H9 (cell line): ENCODE data around the gene LYRM7. TPM values are rescaled to one million over a fixed set of nuclear protein-coding genes. Genes with fewer than 3 reads are reported as not detected.

ENCODE experiments used
- DNase-seq: peaks from one replicate; pipeline ENCODE4 v3.0.0-alpha.2; 2017
- H2AFZ ChIP-seq: one replicate; pipeline ENCODE4 v1.6.1; 2013; ENCODE audit warnings: mild to moderate bottlenecking, low read length, control low read depth, moderate library complexity
- H2AK5ac ChIP-seq: 2 replicates; pipeline ENCODE4 v1.6.1; 2013; ENCODE audit warnings: low read length, control low read depth, mixed read lengths; ENCODE audit not compliant: insufficient read length
- H2BK120ac ChIP-seq: one replicate; pipeline ENCODE4 v1.6.1; 2013; ENCODE audit warnings: low read depth, mild to moderate bottlenecking, low read length, control low read depth, inconsistent platforms; ENCODE audit not compliant: poor library complexity, severe bottlenecking
- H2BK12ac ChIP-seq: 2 replicates; pipeline ENCODE4 v1.6.1; 2013; ENCODE audit warnings: low read length, control low read depth, mixed read lengths, low read depth; ENCODE audit not compliant: insufficient read length
- H2BK15ac ChIP-seq: 2 replicates; pipeline ENCODE4 v1.6.1; 2013; ENCODE audit warnings: low read depth, low read length, control low read depth
- H2BK20ac ChIP-seq: one replicate; pipeline ENCODE4 v1.6.1; 2013; ENCODE audit warnings: low read depth, mild to moderate bottlenecking, low read length, control low read depth, inconsistent platforms; ENCODE audit not compliant: poor library complexity, severe bottlenecking
- H2BK5ac ChIP-seq: 2 replicates; pipeline ENCODE4 v1.6.1; 2013; ENCODE audit warnings: low read length, control low read depth, mixed read lengths; ENCODE audit not compliant: insufficient read length
- H3K14ac ChIP-seq: 2 replicates; pipeline ENCODE4 v1.6.1; 2013; ENCODE audit warnings: low read length, control low read depth; ENCODE audit not compliant: insufficient read depth
- H3K18ac ChIP-seq: 2 replicates; pipeline ENCODE4 v1.6.1; 2013; ENCODE audit warnings: low read depth, mild to moderate bottlenecking, mixed read lengths, low read length, control low read depth; ENCODE audit not compliant: insufficient read length
- H3K23ac ChIP-seq: 2 replicates; pipeline ENCODE4 v1.6.1; 2013; ENCODE audit warnings: low read length, control low read depth, mixed read lengths, low read depth; ENCODE audit not compliant: insufficient read length
- H3K23me2 ChIP-seq: 2 replicates; pipeline ENCODE4 v1.6.1; 2013; ENCODE audit warnings: low read depth, mild to moderate bottlenecking, mixed read lengths, low read length, control low read depth; ENCODE audit not compliant: insufficient read length, poor library complexity, severe bottlenecking
- H3K27ac ChIP-seq: 2 replicates; pipeline ENCODE4 v1.5.1; 2013; ENCODE audit warnings: low read length, control low read depth, mixed read lengths, low read depth; ENCODE audit not compliant: insufficient read length
- H3K27me3 ChIP-seq: 2 replicates; pipeline ENCODE4 v1.6.1; 2013; ENCODE audit warnings: low read length, control low read depth, inconsistent platforms; ENCODE audit not compliant: insufficient read depth
- H3K4ac ChIP-seq: 2 replicates; pipeline ENCODE4 v1.6.1; 2013; ENCODE audit warnings: low read depth, mild to moderate bottlenecking, control low read depth, inconsistent platforms, low read length, moderate library complexity
- H3K4me1 ChIP-seq: 2 replicates; pipeline ENCODE4 v1.6.1; 2013; ENCODE audit warnings: low read length, control low read depth, inconsistent platforms; ENCODE audit not compliant: insufficient read depth
- H3K4me2 ChIP-seq: 2 replicates; pipeline ENCODE4 v1.6.1; 2013; ENCODE audit warnings: low read length, control low read depth, mixed read lengths; ENCODE audit not compliant: insufficient read length, insufficient read depth
- H3K56ac ChIP-seq: 2 replicates; pipeline ENCODE4 v1.6.1; 2013; ENCODE audit warnings: low read depth, mild to moderate bottlenecking, mixed read lengths, low read length, control low read depth; ENCODE audit not compliant: insufficient read length
- H3K79me1 ChIP-seq: 2 replicates; pipeline ENCODE4 v1.6.1; 2013; ENCODE audit warnings: low read depth, mild to moderate bottlenecking, moderate library complexity, low read length, control low read depth, inconsistent platforms; ENCODE audit not compliant: insufficient read depth, poor library complexity, severe bottlenecking
- H3K79me2 ChIP-seq: 2 replicates; pipeline ENCODE4 v1.6.1; 2013; ENCODE audit warnings: low read length, control low read depth, inconsistent platforms; ENCODE audit not compliant: insufficient read depth
- H3K9ac ChIP-seq: 2 replicates; pipeline ENCODE4 v1.6.1; 2013; ENCODE audit warnings: low read length, control low read depth, mixed read lengths; ENCODE audit not compliant: insufficient read length; ENCODE audit errors: extremely low read depth
- H3K9me3 ChIP-seq: one replicate; pipeline ENCODE4 v1.6.1; 2013; ENCODE audit warnings: low read depth, low read length, inconsistent platforms; ENCODE audit not compliant: control insufficient read depth
- H3T11ph ChIP-seq: one replicate; pipeline ENCODE4 v1.6.1; 2013; ENCODE audit warnings: mild to moderate bottlenecking, low read length, control low read depth, inconsistent platforms
- H4K20me1 ChIP-seq: one replicate; pipeline ENCODE4 v1.6.1; 2013; ENCODE audit not compliant: control insufficient read depth, insufficient read length, insufficient read depth
- H4K5ac ChIP-seq: 2 replicates; pipeline ENCODE4 v1.6.1; 2013; ENCODE audit warnings: low read depth, mild to moderate bottlenecking, mixed read lengths, low read length, control low read depth; ENCODE audit not compliant: insufficient read length
- H4K8ac ChIP-seq: replicated peaks from 2 replicates; pipeline ENCODE4 v1.6.1; 2013; ENCODE audit warnings: low read length, control low read depth, mixed read lengths, low read depth; ENCODE audit not compliant: insufficient read length
- H4K91ac ChIP-seq: 2 replicates; pipeline ENCODE4 v1.6.1; 2013; ENCODE audit warnings: low read depth, mild to moderate bottlenecking, moderate library complexity, mixed read lengths, low read length, control low read depth; ENCODE audit not compliant: insufficient read length
- H3K27ac Mint-ChIP-seq, 3 experiments: 2 replicates in 2 of 3; 3 replicates in 1 of 3; pipeline ENCODE4 v1.8.0; 2020 to 2021; ENCODE audit warnings: mixed read lengths in 3 of 3, mild to moderate bottlenecking in 1 of 3, moderate library complexity in 1 of 3
- H3K27me3 Mint-ChIP-seq: 2 replicates; pipeline ENCODE4 v1.8.0; 2021; ENCODE audit warnings: low read depth, mild to moderate bottlenecking, moderate library complexity, mixed read lengths
- H3K36me3 Mint-ChIP-seq, 3 experiments: 2 replicates in 2 of 3; 3 replicates in 1 of 3; pipeline ENCODE4 v1.8.0; 2020 to 2021; ENCODE audit warnings: low read depth in 3 of 3, mixed read lengths in 3 of 3; ENCODE audit not compliant: insufficient read depth in 1 of 3
- H3K4me1 Mint-ChIP-seq, 2 experiments: 2 replicates each; pipeline ENCODE4 v1.8.0; 2020; ENCODE audit warnings: mixed read lengths in 2 of 2
- H3K4me3 Mint-ChIP-seq, 2 experiments: 2 replicates in 1 of 2; 3 replicates in 1 of 2; pipeline ENCODE4 v1.8.0; 2020 to 2021; ENCODE audit warnings: mild to moderate bottlenecking in 2 of 2, mixed read lengths in 2 of 2, moderate library complexity in 1 of 2
- H3K9me3 Mint-ChIP-seq, 2 experiments: 2 replicates in 1 of 2; 3 replicates in 1 of 2; pipeline ENCODE4 v1.8.0; 2020; ENCODE audit warnings: mild to moderate bottlenecking in 2 of 2, mixed read lengths in 2 of 2, moderate library complexity in 1 of 2
- WGBS: extraction: QIAGEN DNeasy Blood & Tissue Kit; methylation state at CpG from one replicate; pipeline ENCODE4 v1.1.7; 2013; ENCODE audit warnings: missing lambda C conversion rate, low lambda C conversion rate, mixed read lengths; ENCODE audit not compliant: insufficient read length; ENCODE audit errors: extremely low coverage; 5-methylcytosine and 5-hydroxymethylcytosine counted together
- total RNA-seq: library from RNA; stranded (reverse); gene quantifications from 2 replicates; pipeline ENCODE4 v1.2.1, GENCODE V29; 2021
- TF ChIP-seq, protein P1 (sequence below): fragments of 200-600 bp; sonication (generic); conservative IDR thresholded peaks from 3 replicates; pipeline ENCODE4 v1.8.0; 2021; ENCODE audit warnings: antibody characterized with exemption, mild to moderate bottlenecking

LYRM7 gene
- total RNA-seq, 1 experiment from 2014 or later, result 7.0 TPM

DNA sequence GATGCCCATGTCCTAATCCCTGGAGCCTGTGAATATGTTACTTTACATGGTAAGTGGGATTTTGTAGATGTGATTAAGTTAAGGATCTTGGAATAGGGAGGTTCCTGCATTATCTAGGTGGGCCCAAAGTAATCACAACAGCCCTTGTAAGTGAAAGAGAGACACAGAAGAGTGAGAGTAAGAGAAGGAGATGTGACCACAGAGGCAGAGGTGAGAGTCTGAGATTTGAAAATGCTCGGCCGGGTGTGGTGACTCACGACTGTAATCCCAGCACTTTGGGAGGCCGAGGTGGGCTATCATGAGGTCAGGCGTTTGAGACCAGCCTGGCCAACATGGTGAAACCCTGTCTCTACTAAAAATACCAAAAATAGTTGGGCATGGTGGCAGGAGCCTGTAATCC lies 3.1 kb upstream of the LYRM7 start:
- peaks cover 7% of the 10 kb centered on the region for H3K23me2 ChIP-seq
- no peaks in the 10 kb centered on the region for H3K9me3 ChIP-seq
- H3K27ac ChIP-seq, result no peak overlapping the region
- Mint-ChIP-seq H3K4me3 (no peak overlapping the region), H3K27ac (no peak overlapping the region), H3K36me3 (peaks cover 8 to 9% (median 9%) of the 10 kb centered on the region in 3 experiments; a peak in 5 of 7 replicates), H3K27me3 (peaks cover 2% of the 10 kb centered on the region; the same call in 1 of the 2 replicates), H3K9me3 (no peaks in the 10 kb centered on the region), H3K4me1 (peaks cover 22 to 29% of the 10 kb centered on the region in 2 experiments)
- no peak overlapping the region for H3K18ac ChIP-seq
- TF ChIP-seq, protein P1, sequence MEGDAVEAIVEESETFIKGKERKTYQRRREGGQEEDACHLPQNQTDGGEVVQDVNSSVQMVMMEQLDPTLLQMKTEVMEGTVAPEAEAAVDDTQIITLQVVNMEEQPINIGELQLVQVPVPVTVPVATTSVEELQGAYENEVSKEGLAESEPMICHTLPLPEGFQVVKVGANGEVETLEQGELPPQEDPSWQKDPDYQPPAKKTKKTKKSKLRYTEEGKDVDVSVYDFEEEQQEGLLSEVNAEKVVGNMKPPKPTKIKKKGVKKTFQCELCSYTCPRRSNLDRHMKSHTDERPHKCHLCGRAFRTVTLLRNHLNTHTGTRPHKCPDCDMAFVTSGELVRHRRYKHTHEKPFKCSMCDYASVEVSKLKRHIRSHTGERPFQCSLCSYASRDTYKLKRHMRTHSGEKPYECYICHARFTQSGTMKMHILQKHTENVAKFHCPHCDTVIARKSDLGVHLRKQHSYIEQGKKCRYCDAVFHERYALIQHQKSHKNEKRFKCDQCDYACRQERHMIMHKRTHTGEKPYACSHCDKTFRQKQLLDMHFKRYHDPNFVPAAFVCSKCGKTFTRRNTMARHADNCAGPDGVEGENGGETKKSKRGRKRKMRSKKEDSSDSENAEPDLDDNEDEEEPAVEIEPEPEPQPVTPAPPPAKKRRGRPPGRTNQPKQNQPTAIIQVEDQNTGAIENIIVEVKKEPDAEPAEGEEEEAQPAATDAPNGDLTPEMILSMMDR, result no peak
- H2AFZ ChIP-seq, result no peak overlapping the region
- no peak overlapping the region for H3K9ac ChIP-seq
- no peaks in the 10 kb centered on the region for H4K20me1 ChIP-seq
- H2BK15ac ChIP-seq, result no peak overlapping the region
- H2BK5ac ChIP-seq, result no peak overlapping the region
- H2AK5ac ChIP-seq, result no peak overlapping the region
- no peak overlapping the region for H4K8ac ChIP-seq
- H3K79me1 ChIP-seq, result no peaks in the 10 kb centered on the region
- no peak overlapping the region for H3K56ac ChIP-seq
- no peak overlapping the region for H4K5ac ChIP-seq
- H3K23ac ChIP-seq, result no peak overlapping the region
- H3K27me3 ChIP-seq, result no peaks in the 10 kb centered on the region
- no peak overlapping the region for H2BK12ac ChIP-seq
- H3K4me1 ChIP-seq, result no peaks in the 10 kb centered on the region
- H3K4me2 ChIP-seq, result no peak overlapping the region
- no peak overlapping the region for H2BK120ac ChIP-seq
- no peak overlapping the region for H3K14ac ChIP-seq
- H3T11ph ChIP-seq, result no peak overlapping the region
- H4K91ac ChIP-seq, result no peak overlapping the region
- no CpG with 5 or more reads among the region's 5 CpGs for WGBS
- no peak overlapping the region for H3K4ac ChIP-seq
- no peaks in the 10 kb centered on the region; the same call in 1 of the 2 replicates for H3K79me2 ChIP-seq
- DNase-seq, result no peak
- no peak overlapping the region for H2BK20ac ChIP-seq
